GM12878 (cell line): ENCODE results near the gene NAT14. TPM values are rescaled to one million over a fixed set of nuclear protein-coding genes. Genes with fewer than 3 reads are reported as not detected.
"Not testable (repeated sequence)": the region's sequence is repeated elsewhere in the genome, so short reads cannot be mapped to it uniquely, and the experiment has no call there.

Experiments used
- ATAC-seq: fragments of 200-7000 bp; cut with Tn5 transposase; 3 replicates; pipeline ENCODE4 v1.9.1; 2020; ENCODE audit warnings: mild to moderate bottlenecking, moderate library complexity
- BruUV-seq: library from RNA; stranded (reverse); fragments of 400-500 nt; replicated peaks from 2 replicates; lab custom pipeline; 2021; lab: Mats Ljungman, UMichigan
- CTCF ChIA-PET: fragments of 300-600 bp; sonication (Branson Sonifier 250); formaldehyde crosslinking; extraction: SDS; loops from one replicate; lab custom pipeline; 2021; ENCODE audit warnings: inconsistent platforms; lab: Yijun Ruan, JAX
- POLR2A ChIA-PET: fragments of 350-600 bp; formaldehyde crosslinking; extraction: SDS; loops from one replicate; lab custom pipeline; 2021; ENCODE audit warnings: inconsistent platforms; lab: Charles Lee
- RAD21 ChIA-PET: fragments of 300-600 bp; sonication (Branson Sonifier 250); formaldehyde crosslinking; loops from one replicate; lab custom pipeline; 2023; ENCODE audit warnings: antibody characterized with exemption; ENCODE audit not compliant: unreplicated experiment; lab: Charles Lee
- SMC1A ChIA-PET: fragments of 300-600 bp; sonication (Branson Sonifier 250); formaldehyde crosslinking; loops from one replicate; lab custom pipeline; 2023; ENCODE audit not compliant: unreplicated experiment, uncharacterized antibody; lab: Charles Lee
- DNase-seq: peaks from one replicate; pipeline ENCODE4 v3.0.0-alpha.2; 2011; ENCODE audit warnings: low read depth, low spot score
- FAIRE-seq: peaks from 3 replicates; lab custom pipeline; 2011; peaks lifted over from hg19 to GRCh38; lab: Jason Lieb, UNC
- H2AFZ ChIP-seq: 2 replicates; pipeline ENCODE4 v1.6.0; 2011; ENCODE audit warnings: low read depth, low read length, control low read depth; ENCODE audit not compliant: control insufficient read depth
- H3K27ac ChIP-seq: 2 replicates; pipeline ENCODE4 v1.5.1; 2011; ENCODE audit warnings: control low read depth; ENCODE audit not compliant: control insufficient read depth, insufficient read depth
- H3K27me3 ChIP-seq, 2 experiments: replicated peaks in 1 of 2; 2 replicates each; pipeline versions ENCODE4 v1.6.0 to v1.6.1; 2011; ENCODE audit warnings: low read length in 1 of 2; ENCODE audit not compliant: control insufficient read depth in 2 of 2, insufficient read depth in 2 of 2
- H3K36me3 ChIP-seq, 2 experiments: 2 replicates each; pipeline ENCODE4 v1.5.1; 2011; ENCODE audit warnings: low read length in 1 of 2; ENCODE audit not compliant: control insufficient read depth in 2 of 2, insufficient read depth in 2 of 2
- H3K4me1 ChIP-seq: 2 replicates; pipeline ENCODE4 v1.6.1; 2011; ENCODE audit warnings: mild to moderate bottlenecking, low read length, moderate library complexity, mixed read lengths; ENCODE audit not compliant: control insufficient read depth, insufficient read depth
- H3K4me2 ChIP-seq: 2 replicates; pipeline ENCODE4 v1.6.0; 2011; ENCODE audit warnings: control low read depth; ENCODE audit not compliant: control insufficient read depth, insufficient read depth
- H3K4me3 ChIP-seq: fragments of 200-600 bp; sonication (generic); 2 replicates; pipeline ENCODE4 v1.5.1; 2016
- H3K79me2 ChIP-seq: 2 replicates; pipeline ENCODE4 v1.6.0; 2011; ENCODE audit warnings: low read length; ENCODE audit not compliant: control insufficient read depth, insufficient read depth
- H3K9ac ChIP-seq: 2 replicates; pipeline ENCODE4 v1.8.0; 2011; ENCODE audit warnings: low read length, control low read depth, mixed read lengths; ENCODE audit not compliant: control insufficient read depth, insufficient read depth
- H3K9me3 ChIP-seq: replicated peaks from 3 replicates; pipeline ENCODE4 v1.5.1; 2011; ENCODE audit warnings: mild to moderate bottlenecking, low read length; ENCODE audit not compliant: control insufficient read depth, insufficient read depth
- H4K20me1 ChIP-seq: 2 replicates; pipeline ENCODE4 v1.6.0; 2011; ENCODE audit not compliant: control insufficient read depth, insufficient read depth
- E2F8 ChIP-seq: fragments of 450-650 bp; IDR thresholded peaks from 2 replicates; pipeline ENCODE4 v1.6.1; 2018; ENCODE audit warnings: mild to moderate bottlenecking, low read depth, moderate library complexity; ENCODE audit not compliant: partially characterized antibody
- EED ChIP-seq: sonication (generic); IDR thresholded peaks from 2 replicates; pipeline ENCODE4 v1.6.1; 2016; ENCODE audit warnings: antibody characterized with exemption, low read depth
- ELK1 ChIP-seq: IDR thresholded peaks from 2 replicates; pipeline ENCODE4 v1.6.1; 2012; ENCODE audit warnings: low read depth, low read length, improper control_type of control experiment
- HCFC1 ChIP-seq: fragments of 150-350 bp; IDR thresholded peaks from 2 replicates; pipeline ENCODE4 v1.6.1; 2014; ENCODE audit warnings: low read length
- HDAC2 ChIP-seq: fragments of 200-600 bp; sonication (generic); IDR thresholded peaks from 2 replicates; pipeline ENCODE4 v1.6.1; 2017
- IRF4 ChIP-seq: IDR thresholded peaks from 2 replicates; pipeline ENCODE4 v1.6.1; 2011; ENCODE audit warnings: low read depth, low read length
- MYB ChIP-seq: fragments of 150-350 bp; IDR thresholded peaks from 2 replicates; pipeline ENCODE4 v1.6.1; 2014; ENCODE audit warnings: mild to moderate bottlenecking, low read depth, low read length, borderline replicate concordance
- PML ChIP-seq: IDR thresholded peaks from 2 replicates; pipeline ENCODE4 v1.6.1; 2012; ENCODE audit warnings: low read length, inconsistent platforms
- RCOR1 ChIP-seq: conservative IDR thresholded peaks from 2 replicates; pipeline ENCODE4 v1.6.1; 2012; ENCODE audit warnings: low read depth, low read length, improper control_type of control experiment
- SMAD5 ChIP-seq: IDR thresholded peaks from 2 replicates; pipeline ENCODE4 v1.6.1; 2016; ENCODE audit warnings: antibody characterized with exemption, low read depth
- TCF3 ChIP-seq: IDR thresholded peaks from 2 replicates; pipeline ENCODE4 v1.6.1; 2012; ENCODE audit warnings: low read depth, mild to moderate bottlenecking, low read length, borderline replicate concordance; ENCODE audit not compliant: insufficient read depth
- USF1 ChIP-seq: IDR thresholded peaks from 2 replicates; pipeline ENCODE4 v1.6.1; 2011; ENCODE audit warnings: borderline replicate concordance, low read depth, mild to moderate bottlenecking, moderate library complexity, mixed read lengths, low read length; ENCODE audit not compliant: insufficient read depth; ENCODE audit errors: extremely low read length
- WGBS: methylation state at CpG from one replicate; pipeline ENCODE4 v1.1.6; 2016; ENCODE audit warnings: low lambda C conversion rate; ENCODE audit not compliant: insufficient replicate concordance, insufficient coverage; ENCODE audit errors: missing lambda C conversion rate; 5-methylcytosine and 5-hydroxymethylcytosine counted together
- in situ Hi-C: fragments of 300-500 bp; cut with MboI; formaldehyde crosslinking; loops from 9 replicates; pipeline ENCODE4 v1.14.3; 2018; ENCODE audit warnings: mixed read lengths
- intact Hi-C: fragments of 100-400 bp; cut with micrococcal nuclease; formaldehyde crosslinking; loops from one replicate; pipeline ENCODE4 v1.14.2; 2022; ENCODE audit not compliant: unreplicated experiment
- polyA plus RNA-seq, 11 experiments: library from polyadenylated mRNA; depleted of rRNA in 4 of 11; unstranded in 6 of 11; stranded (reverse) in 5 of 11; fragments of >200 nt; fragmentation: Nextera tagmentation in 4 of 11; fragmentation: Illumina TruSeq in 1 of 11; extraction: Ambion mirVana in 4 of 11; extraction: Trizol in 1 of 11; gene quantifications; 1 replicate in 1 of 11; 2 replicates in 10 of 11; pipeline versions ENCODE4 v1.2.1 to v1.2.3, GENCODE V29; 2011 to 2016; ENCODE audit warnings: inconsistent platforms in 2 of 11, missing spikeins in 2 of 11, low read depth in 1 of 11
- total RNA-seq, 4 experiments: library from RNA; depleted of rRNA in 3 of 4; stranded (reverse); fragments of >200 nt in 3 of 4; fragmentation: Illumina TruSeq in 1 of 4; extraction: Trizol in 1 of 4; gene quantifications; 2 replicates each; pipeline versions ENCODE4 v1.2.1 to v1.2.3, GENCODE V29; 2013 to 2021

NAT14 gene
- total and polyA plus RNA-seq, 10 of the 15 experiments (the other 5 are each of a cell fraction or from before 2014, with no cell fraction given), result 0.87 to 23.6 (median 9.7) TPM

GRCh38 chr19:55495646-55496349 is 10.8 kb downstream of the NAT14 start (continued):
- TF ChIP-seq E2F8, result no peak
- TF ChIP-seq TCF3, result no peak
- TF ChIP-seq HCFC1, result no peak
- TF ChIP-seq EED, result no peak
- no peak for TF ChIP-seq USF1
- TF ChIP-seq PML, result no peak
- no peak for TF ChIP-seq MYB
- TF ChIP-seq RCOR1, result no peak
- no peak for TF ChIP-seq IRF4
- no peak for TF ChIP-seq ELK1
- no peak for TF ChIP-seq HDAC2
- no peak for TF ChIP-seq SMAD5

- POLR2A ChIA-PET, H3K4me3 ChIP-seq, BruUV-seq, in situ Hi-C loops, intact Hi-C loops, H3K4me2 ChIP-seq, FAIRE-seq, H3K4me1 ChIP-seq, DNase-seq, H3K79me2 ChIP-seq, ATAC-seq, H2AFZ ChIP-seq, H3K27ac ChIP-seq, H3K9ac ChIP-seq, H3K36me3 ChIP-seq, H4K20me1 ChIP-seq, H3K9me3 ChIP-seq, H3K27me3 ChIP-seq: not testable (repeated sequence)
- SMC1A ChIA-PET, result interaction anchor here (1.5 kb wide), 1 partner anchor 10 kb away, joined by 4 read pairs; no protein-coding TSS in a partner anchor
- CTCF ChIA-PET, result interaction anchor here (2.8 kb wide), 1 partner anchor 29 kb away, joined by 7 read pairs; no protein-coding TSS in a partner anchor
- 60% methylated on average over 10 of the region's 10 CpGs for WGBS
- RAD21 ChIA-PET, result interaction anchor here (0.6 kb wide), 1 partner anchor 18 kb away, joined by 4 read pairs; no protein-coding TSS in a partner anchor
These were observed 11.8 kb downstream of the NAT14 start for GRCh38 chr19:55496820-55497219.
